ENCODE results near the gene SHKBP1. TPM values are rescaled to one million over a fixed set of nuclear protein-coding genes. Genes with fewer than 3 reads are reported as not detected.

Gene SHKBP1
- total and polyA plus RNA-seq, 4 donors, result 21.1 to 191 (median 97.1) TPM

- DNase-seq (peak in 1 of 3 donors; percentile 25), ATAC-seq (ENCODE audit: insufficient read depth, low FRiP score) (no peak)
- H3K9ac ChIP-seq (ENCODE audit: insufficient read depth in 1 of 2, low read length in 2 of 2), result no peak overlapping the region
- 10 to 12% methylated on average over 15 of the region's 15 CpGs for WGBS, 2 donors
- no peaks in the 10 kb centered on the region for H3K36me3 ChIP-seq (ENCODE audit: control insufficient read depth in 4 of 4, insufficient read depth in 4 of 4, low read length in 4 of 4)
- H3K4me3 ChIP-seq, result no peak overlapping the region
- H3K4me1 ChIP-seq (ENCODE audit: control insufficient read depth in 5 of 5, insufficient read depth in 5 of 5, low read length in 5 of 5), result peaks cover 4 to 47% (median 13%) of the 10 kb centered on the region in 5 donors
- H3K27me3 ChIP-seq (ENCODE audit: control insufficient read depth in 3 of 3, insufficient read depth in 3 of 3, low read length in 2 of 3), result peaks cover 0 to 11% (median 0%) of the 10 kb centered on the region in 3 donors
- H3K9me3 ChIP-seq (ENCODE audit: control insufficient read depth in 4 of 4, insufficient read depth in 3 of 4, low read length in 3 of 4), result no peaks in the 10 kb centered on the region
- TF ChIP-seq CTCF (IDR thresholded peaks at IDR 0.05; ENCODE audit: control extremely low read depth, extremely low read depth), result no peak
- H3K27ac ChIP-seq (ENCODE audit: low read depth in 1 of 2, low read length in 1 of 2), result peak overlapping the region in 1 of 2 donors; percentile 42
Observed at GRCh38 chr19:40598918-40599307, 22.2 kb downstream of the SHKBP1 start.

- H3K4me1 ChIP-seq (ENCODE audit: control insufficient read depth in 5 of 5, insufficient read depth in 5 of 5, low read length in 5 of 5), result peaks cover 4 to 52% (median 13%) of the 10 kb centered on the region in 5 donors
- TF ChIP-seq CTCF (IDR thresholded peaks at IDR 0.05; ENCODE audit: control extremely low read depth, extremely low read depth), result no peak
- H3K27ac ChIP-seq (ENCODE audit: low read depth in 1 of 2, low read length in 1 of 2), result peak overlapping the region in 1 of 2 donors; percentile 42
- H3K4me3 ChIP-seq, result no peak overlapping the region
- H3K9ac ChIP-seq (ENCODE audit: insufficient read depth in 1 of 2, low read length in 2 of 2), result no peak overlapping the region
- H3K27me3 ChIP-seq (ENCODE audit: control insufficient read depth in 3 of 3, insufficient read depth in 3 of 3, low read length in 2 of 3), result peaks cover 0 to 11% (median 0%) of the 10 kb centered on the region in 3 donors
- 0 to 4% methylated on average over 7 to 9 of the region's 9 CpGs for WGBS, 2 donors
- no peaks in the 10 kb centered on the region for H3K36me3 ChIP-seq (ENCODE audit: control insufficient read depth in 4 of 4, insufficient read depth in 4 of 4, low read length in 4 of 4)
- H3K9me3 ChIP-seq (ENCODE audit: control insufficient read depth in 4 of 4, insufficient read depth in 3 of 4, low read length in 3 of 4), result no peaks in the 10 kb centered on the region
- ATAC-seq (ENCODE audit: insufficient read depth, low FRiP score), result no peak
- DNase-seq, result peak in 2 of 3 donors; percentile 59 to 76
Observed at GRCh38 chr19:40599331-40599901, 22.7 kb downstream of the SHKBP1 start.

- no peak overlapping the region for H3K9ac ChIP-seq (ENCODE audit: insufficient read depth in 1 of 2, low read length in 2 of 2)
- DNase-seq (peak in 2 of 3 donors; percentile 54 to 56), ATAC-seq (ENCODE audit: insufficient read depth, low FRiP score) (no peak)
- no peak for TF ChIP-seq CTCF (IDR thresholded peaks at IDR 0.05; ENCODE audit: control extremely low read depth, extremely low read depth)
- WGBS, 2 donors, result 1 to 3% methylated on average over 19 to 43 of the region's 43 CpGs
- no peak overlapping the region for H3K27ac ChIP-seq (ENCODE audit: low read depth in 1 of 2, low read length in 1 of 2)
- no peaks in the 10 kb centered on the region for H3K36me3 ChIP-seq (ENCODE audit: control insufficient read depth in 4 of 4, insufficient read depth in 4 of 4, low read length in 4 of 4)
- no peaks in the 10 kb centered on the region for H3K9me3 ChIP-seq (ENCODE audit: control insufficient read depth in 4 of 4, insufficient read depth in 3 of 4, low read length in 3 of 4)
- peaks cover 4 to 58% (median 18%) of the 10 kb centered on the region in 5 donors for H3K4me1 ChIP-seq (ENCODE audit: control insufficient read depth in 5 of 5, insufficient read depth in 5 of 5, low read length in 5 of 5)
- peaks cover 0 to 11% (median 0%) of the 10 kb centered on the region in 3 donors for H3K27me3 ChIP-seq (ENCODE audit: control insufficient read depth in 3 of 3, insufficient read depth in 3 of 3, low read length in 2 of 3)
- no peak overlapping the region for H3K4me3 ChIP-seq
Observed at GRCh38 chr19:40599902-40600569, 23.4 kb downstream of the SHKBP1 start.
